ENCODE results near the gene USH1G.
A peak's percentile ranks its signal among the peaks of the same experiment; 100 is the strongest.

USH1G gene

GRCh38 chr17:74921026-74921681 lies 1.9 kb downstream of the USH1G start:
- H3K4me3 ChIP-seq (ENCODE audit: low read depth, low read length) = no peak overlapping the region
- DNase-seq (ENCODE audit: low read depth) = no peak
- no peak for TF ChIP-seq CTCF (IDR thresholded peaks at IDR 0.05; ENCODE audit: control insufficient read depth, extremely low read depth, insufficient read depth)

- no peak overlapping the region for H3K4me3 ChIP-seq (ENCODE audit: low read depth, low read length)
- no peak for TF ChIP-seq CTCF (IDR thresholded peaks at IDR 0.05; ENCODE audit: control insufficient read depth, extremely low read depth, insufficient read depth)
- DNase-seq (ENCODE audit: low read depth) = no peak
These were observed 2.4 kb downstream of the USH1G start for GRCh38 chr17:74920642-74921025.

- no peak overlapping the region for H3K4me3 ChIP-seq (ENCODE audit: low read depth, low read length)
- no peak for DNase-seq (ENCODE audit: low read depth)
- no peak for TF ChIP-seq CTCF (IDR thresholded peaks at IDR 0.05; ENCODE audit: control insufficient read depth, extremely low read depth, insufficient read depth)
These were observed 2.8 kb downstream of the USH1G start for GRCh38 chr17:74920306-74920620.

GRCh38 chr17:74919440-74920305 lies 3.4 kb downstream of the USH1G start:
- no peak overlapping the region for H3K4me3 ChIP-seq (ENCODE audit: low read depth, low read length)
- peak; percentile 40 for TF ChIP-seq CTCF (IDR thresholded peaks at IDR 0.05; ENCODE audit: control insufficient read depth, extremely low read depth, insufficient read depth)
- no peak for DNase-seq (ENCODE audit: low read depth)

GRCh38 chr17:74918906-74919305 lies 4.1 kb downstream of the USH1G start:
- no peak overlapping the region for H3K4me3 ChIP-seq (ENCODE audit: low read depth, low read length)

GRCh38 chr17:74917430-74917829 lies 5.6 kb downstream of the USH1G start:
- no peak for DNase-seq (ENCODE audit: low read depth)
- TF ChIP-seq CTCF (IDR thresholded peaks at IDR 0.05; ENCODE audit: control insufficient read depth, extremely low read depth, insufficient read depth) = no peak
- no peak overlapping the region for H3K4me3 ChIP-seq (ENCODE audit: low read depth, low read length)

More at GRCh38 chr17:74918906-74919305, 4.1 kb downstream of the USH1G start:
- no peak for DNase-seq (ENCODE audit: low read depth)
- TF ChIP-seq CTCF (IDR thresholded peaks at IDR 0.05; ENCODE audit: control insufficient read depth, extremely low read depth, insufficient read depth) = no peak
